Measurements from ENCODE around the gene TXNL1.

The TXNL1 gene

GRCh38 chr18:56650944-56651770 is 12.8 kb upstream of the TXNL1 start, which contains the start of gene WDR7:
Gene WDR7, plus strand, starts transcription at chr18:56651359. Its CDS starts 21,157 bp downstream, at chr18:56672516.
- no peaks in the 10 kb centered on the region for H3K27me3 ChIP-seq (ENCODE audit: control insufficient read depth in 3 of 3, insufficient read depth in 3 of 3, low read depth in 1 of 3, low read length in 3 of 3)
- H4K8ac ChIP-seq (ENCODE audit: low read depth, low read length), result no peak within 1 kb of the TSS
- H2AFZ ChIP-seq (ENCODE audit: low read length), result peak within 1 kb of the TSS; percentile 91
- H2BK120ac ChIP-seq (ENCODE audit: low read depth, low read length), result no peak within 1 kb of the TSS
- H3K4me1 ChIP-seq (ENCODE audit: control insufficient read depth in 2 of 2, insufficient read depth in 1 of 2, low read depth in 1 of 2, low read length in 2 of 2), result peaks cover 4 to 5% of the 10 kb centered on the region in 2 donors
- H3K4ac ChIP-seq (ENCODE audit: low read length), result no peak within 1 kb of the TSS
- H4K91ac ChIP-seq (ENCODE audit: low read depth, low read length, poor library complexity), result no peak within 1 kb of the TSS
- no CpG with 5 or more reads among the region's 47 CpGs for WGBS, 2 donors (ENCODE audit: extremely low coverage in 2 of 2, insufficient read length in 2 of 2, insufficient replicate concordance in 1 of 2)
- peak within 1 kb of the TSS; percentile 57 for H3K23ac ChIP-seq (ENCODE audit: low read depth, low read length, poor library complexity)
- peak within 1 kb of the TSS; percentile 93 for H3K27ac ChIP-seq (replicated peaks; ENCODE audit: low read length)
- peak within 1 kb of the TSS; percentile 73 to 91 for H3K4me3 ChIP-seq (ENCODE audit: low read length in 2 of 2)
- peaks cover 0 to 2% of the 10 kb centered on the region in 2 donors for H3K9me3 ChIP-seq (replicated peaks in 1 of 2; ENCODE audit: control insufficient read depth in 2 of 2, insufficient read depth in 1 of 2, low read depth in 1 of 2, low read length in 2 of 2)
- H2BK12ac ChIP-seq (ENCODE audit: low read length), result no peak within 1 kb of the TSS
- no peaks in the 10 kb centered on the region for H3K36me3 ChIP-seq (replicated peaks in 1 of 2; ENCODE audit: control insufficient read depth in 2 of 2, insufficient read depth in 2 of 2, low read length in 2 of 2)
- H3K9ac ChIP-seq (ENCODE audit: low read depth, low read length, poor library complexity), result peak within 1 kb of the TSS; percentile 95
- H3K79me1 ChIP-seq (ENCODE audit: low read depth, low read length), result peaks cover 10% of the 10 kb centered on the region
- H3K14ac ChIP-seq (ENCODE audit: low read length), result no peak within 1 kb of the TSS
- H2BK15ac ChIP-seq (ENCODE audit: low read length), result no peak within 1 kb of the TSS
- no peak within 1 kb of the TSS for H2AK5ac ChIP-seq (ENCODE audit: low read depth, low read length)
- H3K18ac ChIP-seq (ENCODE audit: low read length), result peak within 1 kb of the TSS; percentile 90
- H2BK5ac ChIP-seq (ENCODE audit: low read length), result peak within 1 kb of the TSS; percentile 75
- DNase-seq (ENCODE audit: low spot score), result peak; percentile 92
- peak within 1 kb of the TSS; percentile 86 for H3K4me2 ChIP-seq (ENCODE audit: insufficient read depth, low read length, poor library complexity, severe bottlenecking)

DNA sequence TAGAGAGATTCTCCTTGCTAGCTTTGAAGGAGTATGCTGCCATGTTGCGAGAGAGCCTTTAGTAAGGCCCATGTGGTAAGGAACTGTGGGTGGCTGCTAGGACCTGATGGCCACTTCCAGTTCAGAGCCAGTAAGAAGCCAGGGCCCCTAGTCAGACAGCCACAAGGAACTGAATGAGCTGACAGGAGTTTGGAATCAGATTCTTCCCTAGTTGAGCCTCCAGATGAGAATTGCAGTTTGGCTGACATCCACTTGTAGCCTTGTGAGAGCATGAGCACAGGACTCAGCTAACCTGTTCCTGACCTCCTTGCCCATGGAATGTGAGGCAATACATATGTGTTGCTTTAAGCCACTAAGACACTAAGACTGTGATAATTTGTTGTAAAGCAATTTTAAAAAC is 11.6 kb upstream of the TXNL1 start:
- no peak overlapping the region for H3K4me3 ChIP-seq (ENCODE audit: low read length in 2 of 2)
- no peak overlapping the region for H3K23ac ChIP-seq (ENCODE audit: low read depth, low read length, poor library complexity)
- H2AK5ac ChIP-seq (ENCODE audit: low read depth, low read length), result no peak overlapping the region
- peaks cover 7% of the 10 kb centered on the region for H3K79me1 ChIP-seq (ENCODE audit: low read depth, low read length)
- no peak overlapping the region for H4K91ac ChIP-seq (ENCODE audit: low read depth, low read length, poor library complexity)
- no peak overlapping the region for H2BK5ac ChIP-seq (ENCODE audit: low read length)
- no peaks in the 10 kb centered on the region for H3K27me3 ChIP-seq (ENCODE audit: control insufficient read depth in 3 of 3, insufficient read depth in 3 of 3, low read depth in 1 of 3, low read length in 3 of 3)
- H2AFZ ChIP-seq (ENCODE audit: low read length), result peak overlapping the region; percentile 1
- no peak overlapping the region for H3K18ac ChIP-seq (ENCODE audit: low read length)
- no peak for DNase-seq (ENCODE audit: low spot score)
- H3K4me1 ChIP-seq (ENCODE audit: control insufficient read depth in 2 of 2, insufficient read depth in 1 of 2, low read depth in 1 of 2, low read length in 2 of 2), result peaks cover 4 to 5% of the 10 kb centered on the region in 2 donors
- no peak overlapping the region for H3K4me2 ChIP-seq (ENCODE audit: insufficient read depth, low read length, poor library complexity, severe bottlenecking)
- H3K9ac ChIP-seq (ENCODE audit: low read depth, low read length, poor library complexity), result no peak overlapping the region
- H3K27ac ChIP-seq (replicated peaks; ENCODE audit: low read length), result no peak overlapping the region
- peak overlapping the region; percentile 15 for H2BK15ac ChIP-seq (ENCODE audit: low read length)
- H2BK120ac ChIP-seq (ENCODE audit: low read depth, low read length), result no peak overlapping the region
- peaks cover 0 to 2% of the 10 kb centered on the region in 2 donors for H3K9me3 ChIP-seq (replicated peaks in 1 of 2; ENCODE audit: control insufficient read depth in 2 of 2, insufficient read depth in 1 of 2, low read depth in 1 of 2, low read length in 2 of 2)
- no peak overlapping the region for H3K4ac ChIP-seq (ENCODE audit: low read length)
- no CpG with 5 or more reads among the region's 1 CpG for WGBS, 2 donors (ENCODE audit: extremely low coverage in 2 of 2, insufficient read length in 2 of 2, insufficient replicate concordance in 1 of 2)
- H3K14ac ChIP-seq (ENCODE audit: low read length), result no peak overlapping the region
- H3K36me3 ChIP-seq (replicated peaks in 1 of 2; ENCODE audit: control insufficient read depth in 2 of 2, insufficient read depth in 2 of 2, low read length in 2 of 2), result no peaks in the 10 kb centered on the region
- no peak overlapping the region for H2BK12ac ChIP-seq (ENCODE audit: low read length)
- H4K8ac ChIP-seq (ENCODE audit: low read depth, low read length), result no peak overlapping the region

GRCh38 chr18:56647951-56648893 is 9.8 kb upstream of the TXNL1 start:
- Histone ChIP-seq H3K4me1 (ENCODE audit: control insufficient read depth in 2 of 2, insufficient read depth in 1 of 2, low read depth in 1 of 2, low read length in 2 of 2) (peaks cover 4 to 5% of the 10 kb centered on the region in 2 donors), H3K4ac (ENCODE audit: low read length) (no peak overlapping the region), H3K23ac (ENCODE audit: low read depth, low read length, poor library complexity) (no peak overlapping the region), H3K4me2 (ENCODE audit: insufficient read depth, low read length, poor library complexity, severe bottlenecking) (no peak overlapping the region), H3K36me3 (replicated peaks in 1 of 2; ENCODE audit: control insufficient read depth in 2 of 2, insufficient read depth in 2 of 2, low read length in 2 of 2) (no peaks in the 10 kb centered on the region), H3K14ac (ENCODE audit: low read length) (no peak overlapping the region), H3K9me3 (replicated peaks in 1 of 2; ENCODE audit: control insufficient read depth in 2 of 2, insufficient read depth in 1 of 2, low read depth in 1 of 2, low read length in 2 of 2) (no peaks in the 10 kb centered on the region), H3K18ac (ENCODE audit: low read length) (no peak overlapping the region), H3K79me1 (ENCODE audit: low read depth, low read length) (peaks cover 7% of the 10 kb centered on the region), H3K9ac (ENCODE audit: low read depth, low read length, poor library complexity) (no peak overlapping the region), H2BK5ac (ENCODE audit: low read length) (no peak overlapping the region), H2AFZ (ENCODE audit: low read length) (no peak overlapping the region), H2AK5ac (ENCODE audit: low read depth, low read length) (no peak overlapping the region), H2BK15ac (ENCODE audit: low read length) (no peak overlapping the region), H3K4me3 (ENCODE audit: low read length in 2 of 2) (no peak overlapping the region), H2BK12ac (ENCODE audit: low read length) (no peak overlapping the region), H3K27ac (replicated peaks; ENCODE audit: low read length) (no peak overlapping the region), H4K8ac (ENCODE audit: low read depth, low read length) (no peak overlapping the region), H4K91ac (ENCODE audit: low read depth, low read length, poor library complexity) (no peak overlapping the region), H2BK120ac (ENCODE audit: low read depth, low read length) (no peak overlapping the region), H3K27me3 (ENCODE audit: control insufficient read depth in 3 of 3, insufficient read depth in 3 of 3, low read depth in 1 of 3, low read length in 3 of 3) (no peaks in the 10 kb centered on the region)
- WGBS, 2 donors (ENCODE audit: extremely low coverage in 2 of 2, insufficient read length in 2 of 2, insufficient replicate concordance in 1 of 2), result no CpG with 5 or more reads among the region's 3 CpGs
- no peak for DNase-seq (ENCODE audit: low spot score)

DNA sequence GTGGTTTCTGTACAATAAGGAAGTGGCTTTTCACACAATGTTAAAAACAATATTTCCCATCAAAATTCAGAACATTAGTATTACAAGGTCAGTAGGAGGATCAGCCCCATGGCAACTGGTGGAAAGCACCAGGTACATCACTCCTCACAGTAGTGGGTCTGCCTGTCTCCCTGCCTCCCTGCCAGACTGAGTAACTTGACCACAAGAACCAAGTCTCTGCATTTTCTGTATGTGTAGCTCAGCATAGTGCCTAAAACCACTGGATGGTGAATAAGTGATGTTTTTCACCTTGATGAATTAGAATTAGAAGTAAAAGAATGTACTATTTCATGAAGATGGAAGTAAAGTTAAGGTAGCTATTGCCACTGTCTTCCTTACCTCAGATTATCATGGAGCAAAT is 8.7 kb upstream of the TXNL1 start:
- Histone ChIP-seq H2BK12ac (ENCODE audit: low read length) (no peak overlapping the region), H3K79me1 (ENCODE audit: low read depth, low read length) (peaks cover 6% of the 10 kb centered on the region), H3K36me3 (replicated peaks in 1 of 2; ENCODE audit: control insufficient read depth in 2 of 2, insufficient read depth in 2 of 2, low read length in 2 of 2) (no peaks in the 10 kb centered on the region), H3K27me3 (ENCODE audit: control insufficient read depth in 3 of 3, insufficient read depth in 3 of 3, low read depth in 1 of 3, low read length in 3 of 3) (no peaks in the 10 kb centered on the region), H3K4me2 (ENCODE audit: insufficient read depth, low read length, poor library complexity, severe bottlenecking) (no peak overlapping the region), H3K4me1 (ENCODE audit: control insufficient read depth in 2 of 2, insufficient read depth in 1 of 2, low read depth in 1 of 2, low read length in 2 of 2) (peaks cover 3% of the 10 kb centered on the region in 2 donors), H2BK15ac (ENCODE audit: low read length) (no peak overlapping the region), H3K9ac (ENCODE audit: low read depth, low read length, poor library complexity) (no peak overlapping the region), H3K27ac (replicated peaks; ENCODE audit: low read length) (no peak overlapping the region), H4K91ac (ENCODE audit: low read depth, low read length, poor library complexity) (no peak overlapping the region), H3K14ac (ENCODE audit: low read length) (no peak overlapping the region), H3K23ac (ENCODE audit: low read depth, low read length, poor library complexity) (no peak overlapping the region), H3K18ac (ENCODE audit: low read length) (no peak overlapping the region), H4K8ac (ENCODE audit: low read depth, low read length) (no peak overlapping the region), H3K9me3 (replicated peaks in 1 of 2; ENCODE audit: control insufficient read depth in 2 of 2, insufficient read depth in 1 of 2, low read depth in 1 of 2, low read length in 2 of 2) (no peaks in the 10 kb centered on the region), H2AK5ac (ENCODE audit: low read depth, low read length) (no peak overlapping the region), H3K4me3 (ENCODE audit: low read length in 2 of 2) (no peak overlapping the region), H2BK5ac (ENCODE audit: low read length) (no peak overlapping the region), H3K4ac (ENCODE audit: low read length) (no peak overlapping the region), H2AFZ (ENCODE audit: low read length) (no peak overlapping the region), H2BK120ac (ENCODE audit: low read depth, low read length) (no peak overlapping the region)
- DNase-seq (ENCODE audit: low spot score), result no peak
